ENCODE measurements around the gene CHRNA4.
"Not testable (repeated sequence)": the region's sequence is repeated elsewhere in the genome, so short reads cannot be mapped to it uniquely, and the experiment has no call there.

The CHRNA4 gene

DNA sequence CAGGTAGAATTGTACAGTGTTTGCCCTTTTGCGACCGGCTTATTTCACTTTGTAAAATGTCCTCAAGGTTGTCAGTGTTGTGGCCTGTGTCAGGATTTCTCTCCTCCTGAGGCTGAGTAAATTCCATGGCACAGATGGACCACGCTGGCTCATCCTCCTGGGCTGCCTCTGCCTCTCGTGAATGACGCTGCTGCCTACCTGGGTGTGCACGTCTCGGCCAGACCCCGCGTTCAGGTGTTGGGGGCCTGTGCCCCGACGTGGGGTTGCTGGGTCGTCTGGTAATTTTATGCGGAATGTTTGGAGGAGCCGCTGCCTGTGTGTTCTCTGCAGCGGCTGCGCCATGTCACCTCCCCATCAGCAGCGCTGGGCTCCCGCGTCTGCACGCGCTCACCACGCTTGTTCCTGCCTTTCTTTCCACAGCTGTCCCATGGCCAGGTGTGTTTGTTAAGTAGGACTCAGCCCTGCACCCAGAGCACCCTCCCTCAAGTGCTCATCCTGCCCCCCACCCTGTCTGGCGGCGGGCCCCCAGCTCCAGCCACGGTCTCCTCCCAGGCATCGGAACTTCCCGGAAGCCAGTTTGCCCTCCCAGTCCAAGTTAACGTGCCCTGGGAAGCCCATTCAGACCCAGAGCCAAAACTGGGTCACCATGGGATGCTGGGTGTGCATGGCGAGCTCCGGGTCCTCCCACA lies 36.1 kb upstream of the CHRNA4 start:
- DNase-seq = no peak

DNA sequence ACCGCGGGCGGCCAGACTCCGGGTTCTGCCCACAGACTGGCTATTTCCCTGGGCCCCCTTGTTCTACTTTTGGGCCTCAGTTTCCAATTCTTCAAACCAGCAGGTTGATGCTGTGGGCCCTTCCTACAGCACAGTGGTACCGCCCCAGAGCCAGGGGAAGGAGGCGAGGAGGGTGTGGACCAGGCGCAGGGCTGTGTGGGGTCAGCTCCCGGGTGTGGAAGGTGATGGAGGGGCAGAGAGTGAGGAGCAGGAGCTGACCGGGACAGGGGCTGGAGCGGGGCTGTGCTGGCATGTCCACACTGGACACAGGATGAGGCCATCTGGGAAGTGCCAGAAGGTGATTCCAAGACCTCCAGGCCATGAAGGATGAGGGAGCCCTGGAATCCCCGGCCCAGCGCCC lies 35.2 kb upstream of the CHRNA4 start:
- DNase-seq = no peak

- no peak for DNase-seq
These were observed 34.6 kb upstream of the CHRNA4 start for GRCh38 chr20:63395723-63396122.

DNA sequence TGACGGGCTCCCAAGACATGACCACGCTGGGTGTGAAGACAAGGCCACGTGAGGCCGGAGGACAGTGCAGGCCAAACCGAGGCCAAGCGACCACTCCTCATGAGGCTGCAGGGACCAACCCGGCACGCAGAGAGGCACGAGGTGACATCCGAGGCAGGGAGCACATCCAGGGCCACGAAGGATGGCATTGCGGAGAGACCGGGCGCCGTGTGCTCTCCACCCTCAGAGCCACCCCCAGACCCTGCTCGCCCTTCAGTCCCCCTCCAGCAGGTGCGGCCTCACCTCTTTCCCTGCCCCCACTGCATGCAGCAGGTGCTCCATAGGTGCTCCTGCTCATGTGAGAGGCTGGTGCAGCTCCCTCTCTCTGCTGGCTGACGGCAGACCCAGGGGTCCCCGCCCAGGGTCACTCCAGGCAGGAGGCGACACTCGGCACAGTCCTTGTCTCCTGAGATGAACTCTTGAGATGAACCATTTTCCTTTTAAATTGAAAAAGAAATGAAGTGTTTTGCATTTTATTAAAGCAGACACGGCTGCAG lies 33.8 kb upstream of the CHRNA4 start:
- no peak for DNase-seq

DNA sequence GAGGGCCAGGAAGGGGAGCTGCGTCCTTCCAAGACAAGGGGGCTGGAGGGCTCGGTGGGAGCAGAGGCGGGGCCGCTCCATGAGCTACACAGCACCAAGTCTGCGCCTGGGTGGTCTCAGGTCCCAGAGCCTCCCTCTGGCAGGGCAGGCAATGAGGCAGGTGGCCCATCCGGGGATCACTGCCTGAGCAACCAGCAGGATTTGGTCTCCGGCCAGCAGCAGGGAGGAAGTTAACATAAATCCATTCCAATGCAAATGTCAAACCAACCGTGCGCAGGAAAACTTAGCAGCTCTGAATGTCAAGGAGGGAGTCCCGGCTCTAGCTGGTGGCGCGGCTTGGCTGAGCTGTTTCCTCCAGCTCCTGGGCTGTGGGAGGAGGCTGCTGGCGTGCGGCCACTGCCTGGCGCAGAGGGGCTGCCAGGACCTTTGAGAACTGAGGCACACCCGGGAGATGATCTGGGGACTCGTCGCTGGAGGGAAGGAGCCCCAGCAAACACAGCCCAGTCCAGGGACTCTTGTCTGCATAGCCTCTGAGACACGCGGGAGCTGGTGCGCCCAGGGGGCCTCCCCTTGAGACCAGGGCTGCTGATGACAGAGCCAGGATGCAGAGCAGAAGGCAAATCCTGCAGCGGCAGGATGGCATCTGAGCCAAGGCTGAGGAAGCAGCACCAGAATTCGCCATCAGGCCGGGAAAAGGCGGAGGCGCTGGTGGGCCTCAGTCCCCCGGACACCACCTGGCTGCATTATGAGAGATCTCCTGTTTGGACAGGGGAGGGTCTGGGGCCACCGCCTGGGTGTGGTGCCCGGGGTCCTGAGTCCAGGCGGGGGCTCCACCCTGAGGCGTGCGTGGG lies 33.1 kb upstream of the CHRNA4 start:
- DNase-seq = peak; percentile 43

DNA sequence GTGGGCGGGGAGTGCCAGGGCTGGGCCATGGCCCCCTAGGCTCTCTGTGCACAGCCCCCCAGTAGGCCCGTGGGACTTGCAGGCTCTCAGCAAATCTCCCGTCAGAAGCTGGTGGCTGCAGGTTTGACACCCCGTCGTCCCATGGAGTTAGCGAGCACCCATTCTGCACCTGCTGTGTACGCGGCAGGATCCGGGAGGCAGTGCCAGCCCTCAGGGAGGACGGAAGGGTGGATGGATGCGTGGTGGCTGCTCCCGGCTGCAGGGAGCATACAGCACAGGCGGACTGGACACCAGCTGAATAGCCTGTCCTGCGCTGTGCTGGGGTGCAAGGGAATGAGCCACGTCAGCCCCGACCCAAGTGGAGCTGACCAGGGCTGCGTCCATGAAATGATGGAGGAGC lies 32.4 kb upstream of the CHRNA4 start:
- DNase-seq = no peak

GRCh38 chr20:63392465-63393365 lies 31.6 kb upstream of the CHRNA4 start:
- DNase-seq = no peak

GRCh38 chr20:63387917-63388316 lies 26.8 kb upstream of the CHRNA4 start:
- DNase-seq = no peak

- no peak for DNase-seq
These were observed 26.2 kb upstream of the CHRNA4 start for GRCh38 chr20:63387393-63387792.

GRCh38 chr20:63386491-63386890 lies 25.3 kb upstream of the CHRNA4 start:
- no peak for DNase-seq

GRCh38 chr20:63385819-63386218 lies 24.7 kb upstream of the CHRNA4 start:
- no peak for DNase-seq

GRCh38 chr20:63384336-63384735 lies 23.2 kb upstream of the CHRNA4 start:
- no peak for DNase-seq

- DNase-seq = no peak
These were observed 22.4 kb upstream of the CHRNA4 start for GRCh38 chr20:63383556-63383955.

DNA sequence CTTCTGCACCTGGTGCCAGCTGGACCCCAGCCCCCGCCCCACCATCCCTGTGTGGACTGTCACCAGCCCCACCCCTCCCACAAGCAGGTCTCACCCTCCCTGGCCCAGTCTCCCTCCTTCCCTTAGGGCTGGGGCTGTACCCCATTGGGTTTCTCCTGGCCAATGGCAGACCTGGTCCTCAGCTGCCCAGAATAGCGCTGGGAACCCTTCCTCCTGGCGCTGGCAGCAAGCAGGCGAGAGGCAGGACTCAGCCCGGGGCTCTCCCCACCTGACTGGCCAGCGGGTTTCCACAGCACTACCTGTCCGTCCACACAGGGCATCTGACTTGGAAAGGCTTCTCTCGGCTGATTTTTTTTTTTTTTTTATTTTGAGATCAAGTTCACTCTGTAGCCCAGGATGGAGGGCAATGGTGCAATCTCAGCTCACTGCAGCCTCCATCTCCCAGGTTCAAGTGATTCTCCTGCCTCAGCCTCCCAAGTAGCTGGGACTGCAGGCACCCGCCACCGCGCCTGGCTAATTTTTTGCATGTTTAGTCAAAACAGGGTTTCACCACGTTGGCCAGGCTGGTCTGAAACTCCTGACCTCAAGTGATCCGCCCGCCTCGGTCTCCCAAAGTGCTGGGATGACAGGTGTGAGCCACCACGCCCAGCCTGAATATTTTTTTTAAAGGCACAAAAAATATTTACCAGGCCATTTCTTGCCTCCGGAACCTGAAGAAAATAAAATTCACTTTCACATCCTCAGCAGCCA lies 21.6 kb upstream of the CHRNA4 start:
- DNase-seq = no peak

DNA sequence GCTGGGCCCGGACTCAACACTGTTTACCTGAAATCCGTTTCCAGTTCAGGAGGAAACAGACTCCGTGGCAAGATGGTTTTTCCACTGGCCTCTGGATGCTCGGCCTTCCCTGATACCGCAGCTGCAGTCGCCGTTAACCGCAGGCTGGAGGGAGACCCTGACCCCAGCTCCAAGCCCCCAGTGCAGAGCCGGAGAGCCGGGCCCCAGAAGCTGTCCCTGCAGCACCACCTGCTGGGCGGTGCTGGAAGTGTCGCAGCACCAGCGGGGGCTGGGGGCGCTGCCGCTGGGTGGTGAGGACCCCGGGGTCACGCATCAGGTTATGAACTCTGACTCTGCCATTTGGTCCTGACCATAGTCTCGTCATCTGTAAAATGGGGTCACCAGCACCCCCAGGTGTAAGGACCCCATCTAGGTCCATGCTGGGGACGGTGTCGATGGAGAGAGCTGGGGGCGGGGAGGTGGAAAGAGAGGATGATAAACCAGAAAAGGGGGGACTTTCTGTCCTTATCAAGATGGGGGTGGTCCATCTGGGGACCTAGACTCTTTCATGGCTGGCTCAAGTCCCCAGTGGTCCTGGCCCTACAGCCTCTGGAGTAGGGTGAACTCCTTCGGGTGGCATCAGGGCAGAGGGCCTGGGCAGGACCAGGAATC lies 20.8 kb upstream of the CHRNA4 start:
- DNase-seq = no peak

DNA sequence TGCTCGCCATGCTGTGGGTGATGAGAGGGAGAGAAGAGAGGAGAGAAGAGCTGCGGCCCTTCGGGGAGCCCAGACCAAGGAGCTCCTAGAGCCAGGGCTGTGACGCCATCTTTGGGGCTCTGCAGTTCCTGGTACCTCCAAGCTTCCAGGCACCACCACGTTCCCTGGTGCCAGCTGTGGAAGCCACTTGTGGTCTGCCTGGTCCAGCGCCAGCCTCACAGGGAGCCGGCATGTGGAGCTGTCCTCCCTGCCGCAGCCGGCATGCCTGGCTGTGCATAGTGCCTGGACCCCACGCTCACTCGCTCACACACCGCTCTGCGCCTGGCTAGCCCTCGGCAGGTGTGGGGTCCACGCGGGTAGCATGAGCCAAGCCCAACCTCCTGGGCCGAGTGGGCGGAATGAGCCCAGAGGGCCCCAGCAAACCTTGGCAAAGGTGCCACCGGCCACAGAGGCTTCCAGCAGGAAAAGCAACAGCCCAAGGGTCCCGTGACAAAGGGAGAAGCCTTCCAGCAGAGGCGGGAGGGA lies 19.3 kb upstream of the CHRNA4 start:
- DNase-seq = no peak

DNA sequence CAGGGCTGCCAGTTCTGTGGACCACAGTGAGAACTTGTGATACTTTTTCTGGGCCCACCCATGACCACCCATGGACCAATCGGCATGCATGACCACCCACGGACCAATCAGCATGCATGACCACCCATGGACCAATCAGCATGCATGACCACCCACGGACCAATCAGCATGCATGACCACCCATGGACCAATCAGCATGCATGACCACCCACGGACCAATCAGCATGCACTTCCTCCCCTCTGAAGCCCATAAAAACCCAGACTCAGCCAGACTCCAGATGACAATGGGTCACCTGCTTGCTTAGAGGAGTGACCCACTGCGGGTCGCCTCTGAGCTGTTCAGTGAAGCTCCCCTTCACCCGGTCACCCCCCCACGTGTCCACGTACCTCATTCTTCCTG lies 18.7 kb upstream of the CHRNA4 start:
- not testable (repeated sequence) for DNase-seq

GRCh38 chr20:63379296-63379695 lies 18.1 kb upstream of the CHRNA4 start:
- DNase-seq = no peak

DNA sequence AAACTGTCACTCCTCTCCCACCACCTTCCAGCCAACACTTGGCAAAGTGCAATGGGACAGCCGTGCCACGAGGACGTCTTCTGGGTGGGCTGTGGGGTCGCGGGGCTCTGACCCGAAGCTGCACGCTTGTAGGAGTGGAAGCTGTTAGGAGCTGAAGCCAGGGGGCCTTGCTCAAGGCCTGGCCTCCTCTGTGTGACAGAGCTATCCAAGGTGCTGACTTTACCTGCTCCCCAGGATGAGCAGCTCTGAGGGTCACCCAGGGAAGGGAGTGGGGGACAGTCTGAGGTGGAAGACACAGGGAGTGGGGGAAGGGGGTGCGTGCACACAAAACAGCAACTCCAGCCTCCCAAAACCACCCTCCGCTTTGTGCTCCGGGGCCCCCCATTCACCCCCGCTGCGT lies 17.5 kb upstream of the CHRNA4 start:
- DNase-seq = no peak

DNA sequence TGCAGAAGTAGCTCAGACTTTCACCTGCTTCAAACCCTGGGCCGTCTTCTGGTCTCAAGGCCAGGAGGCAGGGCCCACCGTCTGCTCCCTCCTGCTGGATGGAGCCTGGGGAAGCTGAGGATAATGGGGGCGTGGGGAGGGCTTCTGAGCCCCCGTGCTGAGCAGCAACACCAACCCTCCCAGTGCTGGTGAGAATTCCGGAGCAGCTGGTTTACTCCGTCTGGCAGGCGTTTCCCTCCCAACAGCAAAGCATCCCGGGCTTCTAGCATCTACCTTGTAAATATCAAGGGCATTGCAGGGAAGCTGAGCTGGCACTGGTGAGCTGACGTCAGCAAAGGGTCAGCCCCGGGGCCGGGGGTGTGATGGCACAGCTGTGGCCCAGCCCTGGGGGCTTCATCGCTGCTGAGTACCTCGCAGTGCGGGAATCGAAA lies 16.8 kb upstream of the CHRNA4 start:
- peak; percentile 67 for DNase-seq

DNA sequence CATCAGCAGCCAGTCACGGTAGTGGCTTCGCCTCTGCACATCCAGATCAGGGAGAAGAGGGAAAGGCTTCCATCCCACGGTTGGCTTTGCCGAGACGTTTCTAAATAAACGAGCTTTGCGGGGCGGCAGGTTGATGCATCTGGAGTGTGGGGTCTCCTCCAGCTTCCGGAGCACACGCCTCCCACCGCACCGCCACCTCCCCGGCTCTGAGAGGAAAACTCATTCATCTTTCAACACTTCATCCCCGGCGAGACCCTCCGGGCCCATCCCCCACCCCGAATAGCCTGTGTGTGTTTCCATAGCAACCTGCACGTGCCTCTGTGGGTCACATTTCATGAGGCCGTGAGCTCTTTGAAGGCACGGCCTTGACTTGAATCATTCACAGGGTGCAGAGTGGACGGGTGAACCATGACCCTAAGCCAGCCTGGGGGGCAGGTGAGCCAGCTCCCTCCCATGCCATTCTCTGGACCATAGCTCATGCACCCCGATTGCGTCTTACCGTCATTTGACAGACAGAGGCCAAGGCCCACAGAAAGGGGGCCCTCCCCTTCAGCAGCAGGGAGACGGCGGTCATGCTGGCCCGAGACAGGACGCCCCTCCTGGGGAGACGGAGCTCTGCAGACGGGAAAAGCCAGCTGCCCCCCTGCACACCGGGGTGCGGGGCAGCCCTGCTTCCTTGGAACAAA lies 16.2 kb upstream of the CHRNA4 start:
- DNase-seq = no peak

Measured in NCI-H1694 treated with DMSO at 0.1 percent for 48 hours (cell line).